GM12801 (cell line): ENCODE measurements around the gene SPEN.

Source experiments
- TF ChIP-seq, protein P1 (sequence below): IDR thresholded peaks from one replicate; pipeline ENCODE4 v1.5.1; 2011; ENCODE audit warnings: control low read depth; ENCODE audit not compliant: insufficient read length; ENCODE audit errors: extremely low read depth

Gene SPEN

DNA sequence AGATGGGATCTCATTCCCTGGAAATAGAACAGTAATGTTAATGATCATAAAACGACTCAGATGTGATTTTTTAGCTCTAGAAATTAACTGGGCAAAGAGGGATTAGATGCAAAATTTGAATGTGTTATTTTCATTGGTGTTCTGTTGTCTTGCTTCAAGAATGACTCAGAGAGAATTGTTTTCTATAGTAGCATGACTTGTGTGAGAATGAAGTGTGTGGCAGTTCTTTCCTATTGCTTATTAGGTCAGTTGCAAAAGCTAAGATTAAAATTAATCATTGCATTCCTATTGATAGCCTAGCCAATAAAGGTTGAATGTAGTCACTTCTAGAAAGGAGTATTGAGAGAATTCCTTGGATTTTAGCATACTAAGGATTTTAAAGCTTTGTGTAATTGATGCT is 22.9 kb downstream of the SPEN start:
- TF ChIP-seq, protein P1, sequence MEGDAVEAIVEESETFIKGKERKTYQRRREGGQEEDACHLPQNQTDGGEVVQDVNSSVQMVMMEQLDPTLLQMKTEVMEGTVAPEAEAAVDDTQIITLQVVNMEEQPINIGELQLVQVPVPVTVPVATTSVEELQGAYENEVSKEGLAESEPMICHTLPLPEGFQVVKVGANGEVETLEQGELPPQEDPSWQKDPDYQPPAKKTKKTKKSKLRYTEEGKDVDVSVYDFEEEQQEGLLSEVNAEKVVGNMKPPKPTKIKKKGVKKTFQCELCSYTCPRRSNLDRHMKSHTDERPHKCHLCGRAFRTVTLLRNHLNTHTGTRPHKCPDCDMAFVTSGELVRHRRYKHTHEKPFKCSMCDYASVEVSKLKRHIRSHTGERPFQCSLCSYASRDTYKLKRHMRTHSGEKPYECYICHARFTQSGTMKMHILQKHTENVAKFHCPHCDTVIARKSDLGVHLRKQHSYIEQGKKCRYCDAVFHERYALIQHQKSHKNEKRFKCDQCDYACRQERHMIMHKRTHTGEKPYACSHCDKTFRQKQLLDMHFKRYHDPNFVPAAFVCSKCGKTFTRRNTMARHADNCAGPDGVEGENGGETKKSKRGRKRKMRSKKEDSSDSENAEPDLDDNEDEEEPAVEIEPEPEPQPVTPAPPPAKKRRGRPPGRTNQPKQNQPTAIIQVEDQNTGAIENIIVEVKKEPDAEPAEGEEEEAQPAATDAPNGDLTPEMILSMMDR, result no peak

DNA sequence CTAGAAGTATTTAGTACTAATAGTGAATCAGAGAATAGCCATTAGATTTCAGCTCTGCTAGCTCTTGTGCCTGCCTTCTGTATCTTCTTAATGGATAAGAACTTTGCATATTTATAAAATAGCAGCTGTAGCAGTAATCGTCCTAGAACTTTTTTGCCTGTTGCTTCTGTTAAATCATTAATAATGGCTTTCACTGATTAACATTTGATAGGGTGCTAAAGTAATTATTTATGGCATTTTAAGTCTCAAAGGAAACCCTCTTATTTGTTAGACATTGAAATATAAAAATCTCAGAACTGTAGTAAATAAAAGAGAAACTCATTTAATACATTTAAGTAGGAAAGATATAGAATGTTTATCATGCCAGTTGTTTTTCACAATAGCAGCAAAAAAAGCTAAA is 27.0 kb downstream of the SPEN start:
- TF ChIP-seq, protein P1, result no peak

DNA sequence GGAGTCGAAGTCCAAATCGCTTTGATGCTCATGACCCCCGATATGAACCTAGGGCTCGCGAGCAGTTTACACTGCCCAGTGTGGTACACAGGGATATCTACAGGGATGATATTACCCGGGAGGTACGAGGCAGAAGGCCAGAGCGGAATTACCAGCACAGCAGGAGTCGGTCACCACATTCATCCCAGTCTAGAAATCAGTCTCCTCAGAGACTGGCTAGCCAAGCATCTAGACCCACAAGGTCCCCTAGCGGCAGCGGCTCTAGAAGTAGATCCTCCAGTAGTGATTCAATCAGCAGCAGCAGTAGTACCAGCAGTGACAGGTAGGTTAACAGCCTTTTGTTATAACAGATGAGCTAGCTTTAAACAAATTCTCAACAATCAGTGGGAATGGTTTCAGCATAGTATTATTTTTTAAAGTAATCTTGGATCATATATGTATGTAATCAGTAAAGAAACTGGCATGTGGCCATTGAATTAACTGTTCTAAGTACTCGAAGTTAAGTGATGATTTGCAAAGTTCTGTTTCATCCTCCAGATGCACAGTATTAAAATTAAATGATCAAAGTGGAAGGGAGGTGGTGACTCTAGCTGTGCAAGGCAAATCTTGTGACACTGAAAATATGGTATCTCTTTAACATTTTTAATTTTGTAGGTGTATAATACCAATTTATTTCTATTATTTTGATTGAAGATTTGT is 29.0 kb downstream of the SPEN start:
- TF ChIP-seq, protein P1, result no peak

DNA sequence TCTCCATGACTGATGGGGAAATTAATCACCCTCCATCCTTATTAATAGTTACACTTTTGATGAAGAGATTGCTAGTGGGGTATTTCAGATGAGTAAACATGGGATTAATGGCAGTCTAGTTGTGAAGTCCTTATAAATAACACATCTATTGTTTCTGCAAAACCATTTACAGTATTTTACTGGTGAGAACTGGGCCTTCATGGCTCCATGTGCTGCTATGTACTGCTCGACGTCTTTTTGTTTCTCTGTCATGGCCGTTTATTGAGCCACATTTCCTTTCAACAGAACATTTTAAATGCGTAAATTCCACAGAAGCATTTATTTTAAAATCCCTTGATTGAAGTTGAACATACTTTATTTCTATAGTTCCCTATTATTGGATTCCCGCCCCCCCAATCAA is 34.5 kb downstream of the SPEN start:
- TF ChIP-seq, protein P1, result no peak

DNA sequence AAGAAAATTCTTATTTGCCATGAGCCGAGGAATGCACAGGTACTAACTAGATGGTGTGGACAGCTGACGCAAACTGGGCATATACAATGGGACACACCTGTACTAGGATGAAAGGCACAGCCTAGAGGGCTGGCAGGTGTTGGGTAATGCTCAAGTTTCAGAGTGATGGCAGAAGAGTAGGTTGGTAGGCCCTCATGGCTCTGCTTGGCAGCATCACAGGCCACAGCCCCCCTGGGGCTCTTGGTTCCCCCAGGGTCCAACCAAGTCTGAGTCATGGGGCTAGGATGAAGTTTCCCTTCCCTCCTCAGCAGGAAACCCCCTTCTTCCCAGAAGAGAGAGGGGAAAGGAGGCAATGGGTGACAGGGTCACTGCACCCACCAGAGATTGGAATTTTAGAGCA is 35.2 kb downstream of the SPEN start:
- TF ChIP-seq, protein P1, result no peak

DNA sequence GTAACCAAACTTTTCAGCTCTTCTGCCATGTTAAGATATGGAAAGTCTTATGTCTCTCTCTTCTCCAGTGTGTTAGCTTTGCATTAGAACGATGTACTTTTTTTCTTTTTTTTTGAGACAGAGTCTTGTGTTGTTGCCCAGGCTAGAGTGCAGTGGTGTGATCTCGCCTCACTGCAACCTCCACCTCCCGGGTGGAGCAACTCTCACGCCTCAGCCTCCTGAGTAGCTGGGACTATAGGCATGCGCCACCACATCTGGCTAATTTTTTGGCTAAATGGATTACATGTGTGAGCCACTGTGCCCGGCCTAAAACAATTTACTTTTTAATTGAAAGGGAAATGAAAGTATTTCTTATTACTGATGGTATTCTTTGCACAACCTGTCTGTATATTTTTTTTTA is 35.8 kb downstream of the SPEN start:
- TF ChIP-seq, protein P1, result no peak

DNA sequence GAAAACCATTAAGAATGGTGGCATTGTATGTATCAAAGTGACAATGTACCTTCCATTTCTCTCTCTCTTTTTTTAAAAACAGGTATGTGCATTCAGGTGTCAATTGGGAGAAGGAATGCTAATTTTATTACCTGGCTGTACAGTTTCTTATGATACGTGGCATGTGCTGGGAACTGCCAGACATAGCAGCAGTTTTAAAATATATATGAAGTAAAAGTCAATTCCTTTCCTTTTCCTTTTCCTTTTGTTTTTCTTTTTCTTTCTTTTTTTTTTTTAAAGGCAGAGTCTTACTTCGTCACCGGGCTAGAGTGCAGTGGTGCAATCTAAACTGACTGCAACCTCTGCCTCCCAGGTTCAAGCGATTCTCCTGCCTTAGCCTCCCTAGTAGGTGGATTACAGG is 37.0 kb downstream of the SPEN start:
- TF ChIP-seq, protein P1, result no peak

DNA sequence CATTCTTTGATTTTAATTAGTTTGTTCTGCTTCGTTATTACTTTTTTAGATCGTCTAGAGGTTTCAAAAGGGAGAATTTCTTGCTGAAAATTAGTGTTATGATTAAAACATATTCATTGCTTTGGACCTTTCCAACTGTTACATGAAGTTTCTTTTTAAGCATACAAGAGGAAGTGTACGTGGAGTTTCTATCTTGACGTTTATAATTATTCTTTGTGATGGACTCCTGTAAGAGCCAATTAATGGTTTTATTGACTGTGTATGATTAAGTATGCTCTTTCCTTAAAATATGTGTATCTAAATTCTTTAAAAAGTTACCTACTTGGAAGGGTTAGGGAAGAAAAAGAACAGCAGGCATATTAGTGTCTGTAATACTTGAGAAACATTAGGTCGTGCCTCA is 37.8 kb downstream of the SPEN start:
- TF ChIP-seq, protein P1, result no peak
